ENCODE results near the gene PIP5KL1.

PIP5KL1 gene

DNA sequence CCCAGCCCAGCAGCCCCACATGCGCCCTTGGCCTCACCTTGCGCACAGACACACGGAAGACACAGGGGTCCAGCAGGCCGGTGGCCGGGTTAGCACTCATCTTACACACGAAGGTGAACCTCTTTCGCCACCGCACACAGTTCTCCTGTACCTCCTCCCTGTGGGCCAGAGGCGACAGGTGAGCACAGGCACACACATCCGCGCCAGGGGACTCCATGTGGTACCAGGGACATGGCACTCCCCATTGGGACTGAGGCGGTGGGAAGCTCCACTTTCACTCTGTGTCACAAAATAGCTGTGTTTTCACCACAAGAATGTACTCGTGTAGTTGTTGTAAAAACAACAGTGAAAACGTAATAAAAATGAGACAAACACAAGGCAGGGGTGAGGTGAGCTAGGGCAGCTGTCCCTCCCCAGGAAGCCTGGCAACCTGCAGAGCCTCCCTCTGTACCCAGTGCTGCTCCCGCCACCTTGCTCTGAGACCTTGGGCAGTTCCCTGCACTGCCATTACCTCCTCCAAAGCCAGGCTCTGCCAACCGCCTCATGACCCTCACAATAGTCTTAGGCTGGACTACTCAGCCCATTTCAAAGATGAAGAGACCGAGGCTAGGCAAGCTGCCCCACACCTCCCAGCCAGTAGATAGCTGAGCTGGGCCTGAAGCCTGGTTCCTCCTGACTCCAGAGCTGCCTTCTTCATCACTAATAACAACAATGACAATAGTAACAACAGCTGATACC is 23.4 kb upstream of the PIP5KL1 start:
- Histone ChIP-seq H3K4me1 (ENCODE audit: control insufficient read depth, low read length) (peaks cover 47% of the 10 kb centered on the region), H3K27ac (ENCODE audit: low read depth, low read length) (no peak overlapping the region), H3K79me2 (ENCODE audit: control insufficient read depth, low read length) (peaks cover 96% of the 10 kb centered on the region)

GRCh38 chr9:127953154-127953553 is 22.6 kb upstream of the PIP5KL1 start:
- no peaks in the 10 kb centered on the region for H3K9me3 ChIP-seq (ENCODE audit: control insufficient read depth, insufficient read depth, low read length)
- H3K9me2 ChIP-seq (replicated peaks; ENCODE audit: control insufficient read depth, low read length) = no peaks in the 10 kb centered on the region
- H3K27me3 ChIP-seq (ENCODE audit: control insufficient read depth, low read length) = no peaks in the 10 kb centered on the region
- H3K4me1 ChIP-seq (ENCODE audit: control insufficient read depth, low read length) = peaks cover 47% of the 10 kb centered on the region
- H4K20me1 ChIP-seq (ENCODE audit: control insufficient read depth, insufficient read depth, low read depth, low read length) = peaks cover 18% of the 10 kb centered on the region
- H3K4me3 ChIP-seq (ENCODE audit: low read length) = no peak overlapping the region
- peaks cover 60% of the 10 kb centered on the region for H3K36me3 ChIP-seq (ENCODE audit: control insufficient read depth, low read length)
- TF ChIP-seq, protein P1, sequence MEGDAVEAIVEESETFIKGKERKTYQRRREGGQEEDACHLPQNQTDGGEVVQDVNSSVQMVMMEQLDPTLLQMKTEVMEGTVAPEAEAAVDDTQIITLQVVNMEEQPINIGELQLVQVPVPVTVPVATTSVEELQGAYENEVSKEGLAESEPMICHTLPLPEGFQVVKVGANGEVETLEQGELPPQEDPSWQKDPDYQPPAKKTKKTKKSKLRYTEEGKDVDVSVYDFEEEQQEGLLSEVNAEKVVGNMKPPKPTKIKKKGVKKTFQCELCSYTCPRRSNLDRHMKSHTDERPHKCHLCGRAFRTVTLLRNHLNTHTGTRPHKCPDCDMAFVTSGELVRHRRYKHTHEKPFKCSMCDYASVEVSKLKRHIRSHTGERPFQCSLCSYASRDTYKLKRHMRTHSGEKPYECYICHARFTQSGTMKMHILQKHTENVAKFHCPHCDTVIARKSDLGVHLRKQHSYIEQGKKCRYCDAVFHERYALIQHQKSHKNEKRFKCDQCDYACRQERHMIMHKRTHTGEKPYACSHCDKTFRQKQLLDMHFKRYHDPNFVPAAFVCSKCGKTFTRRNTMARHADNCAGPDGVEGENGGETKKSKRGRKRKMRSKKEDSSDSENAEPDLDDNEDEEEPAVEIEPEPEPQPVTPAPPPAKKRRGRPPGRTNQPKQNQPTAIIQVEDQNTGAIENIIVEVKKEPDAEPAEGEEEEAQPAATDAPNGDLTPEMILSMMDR (IDR thresholded peaks at IDR 0.05; ENCODE audit: low read depth, low read length, poor library complexity, severe bottlenecking) = no peak
- TF ChIP-seq EZH2phosphoT487 (IDR thresholded peaks at IDR 0.05; ENCODE audit: borderline replicate concordance, low read length) = no peak
- no peak overlapping the region for H3K27ac ChIP-seq (ENCODE audit: low read depth, low read length)
- no peak overlapping the region for H3K4me2 ChIP-seq (ENCODE audit: low read length)
- no peaks in the 10 kb centered on the region for H3F3A ChIP-seq (ENCODE audit: control insufficient read depth, insufficient read depth)
- H3K79me2 ChIP-seq (ENCODE audit: control insufficient read depth, low read length) = peaks cover 95% of the 10 kb centered on the region

More for the DNA sequence above, 23.4 kb upstream of the PIP5KL1 start:
- no peak overlapping the region for H3K4me2 ChIP-seq (ENCODE audit: low read length)
- H3K4me3 ChIP-seq (ENCODE audit: low read length) = no peak overlapping the region
- H3K9me3 ChIP-seq (ENCODE audit: control insufficient read depth, insufficient read depth, low read length) = no peaks in the 10 kb centered on the region
- H4K20me1 ChIP-seq (ENCODE audit: control insufficient read depth, insufficient read depth, low read depth, low read length) = peaks cover 18% of the 10 kb centered on the region
- peaks cover 53% of the 10 kb centered on the region for H3K36me3 ChIP-seq (ENCODE audit: control insufficient read depth, low read length)
- no peaks in the 10 kb centered on the region for H3K9me2 ChIP-seq (replicated peaks; ENCODE audit: control insufficient read depth, low read length)
- no peaks in the 10 kb centered on the region for H3K27me3 ChIP-seq (ENCODE audit: control insufficient read depth, low read length)
- H3F3A ChIP-seq (ENCODE audit: control insufficient read depth, insufficient read depth) = no peaks in the 10 kb centered on the region
- TF ChIP-seq EZH2phosphoT487 (IDR thresholded peaks at IDR 0.05; ENCODE audit: borderline replicate concordance, low read length) = no peak
- TF ChIP-seq, protein P1 (IDR thresholded peaks at IDR 0.05; ENCODE audit: low read depth, low read length, poor library complexity, severe bottlenecking) = no peak

DNA sequence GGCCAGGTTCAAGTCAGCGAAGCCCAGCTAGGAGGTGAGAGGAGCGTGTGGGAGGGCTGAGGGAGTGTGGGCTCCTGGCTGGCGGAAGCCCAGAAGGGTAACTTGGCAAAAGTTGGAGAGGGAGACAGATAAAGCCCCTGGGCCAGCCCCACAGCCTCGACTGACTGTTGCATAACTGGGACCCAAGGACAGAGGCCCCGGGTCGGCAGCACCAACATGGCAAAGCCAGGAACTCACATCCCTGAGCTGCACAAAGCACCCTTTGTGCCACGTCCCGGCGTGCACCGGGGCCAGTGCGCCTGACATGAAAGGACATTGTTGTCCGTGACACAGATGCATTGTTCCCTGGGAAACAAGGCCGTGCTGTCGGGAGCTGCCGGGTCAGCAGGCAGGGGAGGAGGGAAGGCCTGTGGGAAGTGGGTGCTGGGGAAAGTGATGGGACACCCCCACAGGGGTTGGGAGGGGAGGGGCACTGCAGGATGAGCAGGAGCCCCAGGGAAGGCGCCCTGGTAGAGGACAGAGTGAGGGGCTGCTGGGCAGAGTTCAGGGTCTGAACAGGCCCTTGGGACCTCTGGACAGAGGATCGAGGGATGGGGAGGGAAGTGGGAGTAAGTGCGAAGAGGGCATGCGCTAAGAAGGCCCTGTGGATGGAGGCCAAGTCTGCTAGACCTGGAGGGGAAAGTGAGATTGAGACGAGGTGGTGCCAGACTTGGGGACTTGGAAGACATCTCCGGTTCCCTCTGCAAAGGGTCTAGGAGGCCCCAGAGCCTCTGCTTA is 20.1 kb upstream of the PIP5KL1 start:
- Histone ChIP-seq H3K27ac (ENCODE audit: low read depth, low read length) (no peak overlapping the region), H3K9me3 (ENCODE audit: control insufficient read depth, insufficient read depth, low read length) (no peaks in the 10 kb centered on the region), H3K4me1 (ENCODE audit: control insufficient read depth, low read length) (peaks cover 50% of the 10 kb centered on the region), H3K9me2 (replicated peaks; ENCODE audit: control insufficient read depth, low read length) (no peaks in the 10 kb centered on the region), H3K4me3 (ENCODE audit: low read length) (no peak overlapping the region), H3K79me2 (ENCODE audit: control insufficient read depth, low read length) (peaks cover 86% of the 10 kb centered on the region), H3K36me3 (ENCODE audit: control insufficient read depth, low read length) (peaks cover 77% of the 10 kb centered on the region), H4K20me1 (ENCODE audit: control insufficient read depth, insufficient read depth, low read depth, low read length) (peaks cover 13% of the 10 kb centered on the region), H3F3A (ENCODE audit: control insufficient read depth, insufficient read depth) (no peaks in the 10 kb centered on the region), H3K27me3 (ENCODE audit: control insufficient read depth, low read length) (no peaks in the 10 kb centered on the region), H3K4me2 (ENCODE audit: low read length) (no peak overlapping the region)
- TF ChIP-seq, protein P1 (IDR thresholded peaks at IDR 0.05; ENCODE audit: low read depth, low read length, poor library complexity, severe bottlenecking) = no peak
